HG02678 (cell line): ENCODE data around the gene ADORA1.

Experiments used
- ATAC-seq: cut with Tn5 transposase; IDR thresholded peaks from one replicate; pipeline ENCODE4 v1.9.1; 2021; ENCODE audit warnings: mild to moderate bottlenecking, moderate library complexity; ENCODE audit not compliant: unreplicated experiment

The ADORA1 gene

GRCh38 chr1:203127666-203128430 lies at the start of gene ADORA1:
ADORA1 (plus strand) TSS chr1:203127726; CDS start chr1:203128842, 1,116 bp downstream.
- ATAC-seq, result no peak

GRCh38 chr1:203077956-203078355 lies 49.6 kb upstream of the ADORA1 start:
- ATAC-seq, result no peak

GRCh38 chr1:203078478-203078877 lies 49.0 kb upstream of the ADORA1 start:
- no peak for ATAC-seq

GRCh38 chr1:203080456-203080855 lies 47.1 kb upstream of the ADORA1 start:
- no peak for ATAC-seq

GRCh38 chr1:203081465-203082230 lies 45.9 kb upstream of the ADORA1 start:
- ATAC-seq, result no peak

GRCh38 chr1:203082231-203082505 lies 45.4 kb upstream of the ADORA1 start:
- ATAC-seq, result no peak

GRCh38 chr1:203082571-203083462 lies 44.7 kb upstream of the ADORA1 start:
- no peak for ATAC-seq

GRCh38 chr1:203083463-203083921 lies 44.0 kb upstream of the ADORA1 start:
- no peak for ATAC-seq

GRCh38 chr1:203084588-203085527 lies 42.7 kb upstream of the ADORA1 start:
- ATAC-seq, result no peak

GRCh38 chr1:203085528-203086406 lies 41.8 kb upstream of the ADORA1 start, which contains the start of gene MYOG:
MYOG (minus strand) TSS chr1:203086012; CDS start chr1:203085961, 51 bp downstream.
- no peak for ATAC-seq

- ATAC-seq, result no peak
These were observed 40.3 kb upstream of the ADORA1 start for GRCh38 chr1:203086992-203087763.

- ATAC-seq, result no peak
These were observed 39.1 kb upstream of the ADORA1 start for GRCh38 chr1:203088441-203088840.

GRCh38 chr1:203089001-203089650 lies 38.4 kb upstream of the ADORA1 start:
- ATAC-seq, result no peak

- no peak for ATAC-seq
These were observed 37.9 kb upstream of the ADORA1 start for GRCh38 chr1:203089651-203090045.

GRCh38 chr1:203090421-203091198 lies 36.9 kb upstream of the ADORA1 start:
- no peak for ATAC-seq

- no peak for ATAC-seq
These were observed 36.4 kb upstream of the ADORA1 start for GRCh38 chr1:203091199-203091477.

- no peak for ATAC-seq
These were observed 35.7 kb upstream of the ADORA1 start for GRCh38 chr1:203091761-203092330.
